ENCODE measurements around the gene SIL1. TPM values are rescaled to one million over a fixed set of nuclear protein-coding genes. Genes with fewer than 3 reads are reported as not detected.
A peak's percentile ranks its signal among the peaks of the same experiment; 100 is the strongest.
"Not testable (repeated sequence)": the region's sequence is repeated elsewhere in the genome, so short reads cannot be mapped to it uniquely, and the experiment has no call there.

Gene SIL1
- total RNA-seq, 1 experiment from 2014 or later, result 22.0 TPM

DNA sequence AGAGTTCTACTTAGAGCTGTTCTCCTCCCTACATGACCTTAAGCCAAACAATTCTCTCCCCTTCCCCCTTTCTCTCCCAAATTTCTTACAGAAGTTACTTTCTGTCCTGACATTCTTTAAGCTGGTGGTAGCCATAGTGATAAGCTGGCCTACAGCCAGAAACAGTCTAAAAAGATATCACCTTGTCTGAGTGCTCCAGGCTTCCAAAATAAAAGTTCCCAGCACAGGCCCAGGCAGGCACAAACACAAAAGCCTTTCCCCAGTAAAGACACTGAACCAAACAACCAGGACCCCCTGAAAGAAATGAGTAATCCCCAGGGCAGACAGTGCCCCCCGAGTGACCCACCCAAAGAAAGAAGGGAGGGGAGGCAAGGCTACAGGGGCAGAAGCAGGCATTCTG lies 19.2 kb downstream of the SIL1 start:
- no peaks in the 10 kb centered on the region for H3K36me3 ChIP-seq (ENCODE audit: insufficient read depth, low read length, poor library complexity, severe bottlenecking)
- BruUV-seq (replicated peaks), result no TSS peak
- CTCF ChIA-PET, result no interaction called here
- peak overlapping the region; percentile 69 for H3K27ac ChIP-seq (ENCODE audit: low read depth, low read length, poor library complexity, severe bottlenecking)
- intact Hi-C loops (cut with micrococcal nuclease; ENCODE audit: unreplicated experiment), result no loop called here
- peaks cover 58% of the 10 kb centered on the region for H3K4me1 ChIP-seq (ENCODE audit: insufficient read depth, low read length, poor library complexity, severe bottlenecking)
- DNase-seq (ENCODE audit: low spot score), result peak; percentile 65
- POLR2A ChIA-PET (ENCODE audit: low non-redundant PET), result no interaction called here
- H3K9me3 ChIP-seq (ENCODE audit: low read depth, low read length, poor library complexity, severe bottlenecking), result no peaks in the 10 kb centered on the region
- H3K27me3 ChIP-seq (replicated peaks; ENCODE audit: insufficient read depth, low read depth, low read length, poor library complexity), result no peaks in the 10 kb centered on the region
- TF ChIP-seq, protein P1, sequence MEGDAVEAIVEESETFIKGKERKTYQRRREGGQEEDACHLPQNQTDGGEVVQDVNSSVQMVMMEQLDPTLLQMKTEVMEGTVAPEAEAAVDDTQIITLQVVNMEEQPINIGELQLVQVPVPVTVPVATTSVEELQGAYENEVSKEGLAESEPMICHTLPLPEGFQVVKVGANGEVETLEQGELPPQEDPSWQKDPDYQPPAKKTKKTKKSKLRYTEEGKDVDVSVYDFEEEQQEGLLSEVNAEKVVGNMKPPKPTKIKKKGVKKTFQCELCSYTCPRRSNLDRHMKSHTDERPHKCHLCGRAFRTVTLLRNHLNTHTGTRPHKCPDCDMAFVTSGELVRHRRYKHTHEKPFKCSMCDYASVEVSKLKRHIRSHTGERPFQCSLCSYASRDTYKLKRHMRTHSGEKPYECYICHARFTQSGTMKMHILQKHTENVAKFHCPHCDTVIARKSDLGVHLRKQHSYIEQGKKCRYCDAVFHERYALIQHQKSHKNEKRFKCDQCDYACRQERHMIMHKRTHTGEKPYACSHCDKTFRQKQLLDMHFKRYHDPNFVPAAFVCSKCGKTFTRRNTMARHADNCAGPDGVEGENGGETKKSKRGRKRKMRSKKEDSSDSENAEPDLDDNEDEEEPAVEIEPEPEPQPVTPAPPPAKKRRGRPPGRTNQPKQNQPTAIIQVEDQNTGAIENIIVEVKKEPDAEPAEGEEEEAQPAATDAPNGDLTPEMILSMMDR (conservative IDR thresholded peaks at IDR 0.05; ENCODE audit: low read depth, low read length), result no peak
- no peak for TF ChIP-seq EZH2 (IDR thresholded peaks at IDR 0.05; ENCODE audit: borderline replicate concordance, low read depth, low read length, poor library complexity, severe bottlenecking)
- no peak overlapping the region for H3K4me3 ChIP-seq (ENCODE audit: low read depth, low read length, poor library complexity, severe bottlenecking)

DNA sequence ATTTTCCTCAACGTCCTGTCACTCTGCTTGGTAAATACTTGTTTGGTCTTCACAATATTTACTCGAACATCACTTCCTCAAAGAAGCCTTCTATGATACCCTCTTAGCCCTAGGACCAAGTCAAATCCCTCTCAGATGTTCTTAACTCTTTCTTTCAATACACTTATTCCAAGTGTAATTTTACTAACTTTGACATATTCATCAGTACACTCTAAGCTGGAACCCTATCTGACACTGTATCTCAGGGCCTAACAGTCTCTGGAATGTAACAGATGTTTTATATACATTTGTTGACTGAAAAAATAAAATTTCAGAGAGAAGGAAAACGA lies 19.6 kb downstream of the SIL1 start:
- Histone ChIP-seq H3K27me3 (replicated peaks; ENCODE audit: insufficient read depth, low read depth, low read length, poor library complexity) (no peaks in the 10 kb centered on the region), H3K9me3 (ENCODE audit: low read depth, low read length, poor library complexity, severe bottlenecking) (no peaks in the 10 kb centered on the region), H3K27ac (ENCODE audit: low read depth, low read length, poor library complexity, severe bottlenecking) (peak overlapping the region; percentile 69), H3K4me3 (ENCODE audit: low read depth, low read length, poor library complexity, severe bottlenecking) (no peak overlapping the region), H3K4me1 (ENCODE audit: insufficient read depth, low read length, poor library complexity, severe bottlenecking) (peaks cover 58% of the 10 kb centered on the region), H3K36me3 (ENCODE audit: insufficient read depth, low read length, poor library complexity, severe bottlenecking) (no peaks in the 10 kb centered on the region)
- ChIA-PET POLR2A (ENCODE audit: low non-redundant PET) (no interaction called here), CTCF (no interaction called here)
- intact Hi-C loops (cut with micrococcal nuclease; ENCODE audit: unreplicated experiment), result no loop called here
- BruUV-seq (replicated peaks), result no TSS peak
- no peak for TF ChIP-seq EZH2 (IDR thresholded peaks at IDR 0.05; ENCODE audit: borderline replicate concordance, low read depth, low read length, poor library complexity, severe bottlenecking)
- TF ChIP-seq, protein P1 (conservative IDR thresholded peaks at IDR 0.05; ENCODE audit: low read depth, low read length), result no peak
- no peak for DNase-seq (ENCODE audit: low spot score)

DNA sequence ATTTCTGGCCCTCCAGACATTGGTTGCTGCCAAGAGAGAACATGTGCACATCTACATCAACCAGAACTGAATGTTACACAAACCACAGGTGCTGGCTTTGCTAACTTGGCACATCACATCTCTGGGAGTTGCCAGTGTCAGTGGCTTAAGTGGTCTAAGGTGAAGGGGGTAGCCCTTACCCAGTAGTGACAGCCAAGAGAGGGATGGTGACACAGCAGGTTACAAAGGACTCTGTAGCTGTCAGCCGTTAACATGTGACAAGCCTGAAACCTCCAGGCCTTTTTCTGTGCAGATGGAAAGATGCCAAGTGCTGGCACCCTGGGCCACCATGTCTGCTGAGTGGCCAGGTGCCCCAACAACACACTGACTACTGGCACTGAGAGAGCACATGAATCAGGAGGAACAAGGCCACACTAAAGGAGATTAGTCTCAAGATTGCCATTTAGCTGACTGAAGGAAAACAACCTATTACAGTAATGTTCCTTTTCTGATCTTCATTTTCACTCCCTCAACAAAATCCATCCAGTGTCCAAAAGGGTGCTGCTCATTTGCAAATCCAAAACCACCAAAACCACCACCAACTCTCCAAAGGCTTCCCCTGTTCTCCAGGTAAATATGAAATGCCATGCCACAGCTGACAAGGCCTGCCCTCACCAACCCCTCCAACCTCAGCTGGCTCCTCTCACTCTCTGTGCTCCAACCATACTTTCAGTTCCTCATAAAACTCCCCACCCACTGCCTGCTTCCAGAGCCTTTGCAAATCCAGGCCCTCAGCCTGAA lies 20.2 kb downstream of the SIL1 start:
- Histone ChIP-seq H3K4me3 (ENCODE audit: low read depth, low read length, poor library complexity, severe bottlenecking) (no peak overlapping the region), H3K36me3 (ENCODE audit: insufficient read depth, low read length, poor library complexity, severe bottlenecking) (no peaks in the 10 kb centered on the region), H3K27ac (ENCODE audit: low read depth, low read length, poor library complexity, severe bottlenecking) (peak overlapping the region; percentile 33), H3K9me3 (ENCODE audit: low read depth, low read length, poor library complexity, severe bottlenecking) (no peaks in the 10 kb centered on the region), H3K4me1 (ENCODE audit: insufficient read depth, low read length, poor library complexity, severe bottlenecking) (peaks cover 53% of the 10 kb centered on the region), H3K27me3 (replicated peaks; ENCODE audit: insufficient read depth, low read depth, low read length, poor library complexity) (no peaks in the 10 kb centered on the region)
- ChIA-PET CTCF (no interaction called here), POLR2A (ENCODE audit: low non-redundant PET) (no interaction called here)
- no TSS peak for BruUV-seq (replicated peaks)
- TF ChIP-seq, protein P1 (conservative IDR thresholded peaks at IDR 0.05; ENCODE audit: low read depth, low read length), result no peak
- TF ChIP-seq EZH2 (IDR thresholded peaks at IDR 0.05; ENCODE audit: borderline replicate concordance, low read depth, low read length, poor library complexity, severe bottlenecking), result no peak
- intact Hi-C loops (cut with micrococcal nuclease; ENCODE audit: unreplicated experiment), result no loop called here
- DNase-seq (ENCODE audit: low spot score), result no peak

DNA sequence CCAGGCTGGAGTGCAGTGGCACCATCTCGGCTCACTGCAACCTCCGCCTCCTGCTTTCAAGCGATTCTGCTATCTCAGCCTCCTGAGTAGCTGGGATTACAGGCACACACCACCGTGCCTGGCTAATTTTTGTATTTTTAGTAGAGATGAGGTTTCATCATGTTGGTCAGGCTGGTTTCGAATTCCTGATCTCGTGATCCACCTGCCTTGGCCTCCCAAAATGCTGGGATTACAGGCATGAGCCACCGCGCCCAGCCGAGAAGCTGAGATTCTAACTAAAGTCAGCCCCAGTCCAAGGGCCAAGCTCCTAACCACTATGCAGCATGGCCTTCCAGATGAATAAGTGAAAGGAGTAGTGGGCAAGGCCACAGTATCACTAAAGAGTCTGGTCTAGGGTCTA lies 20.9 kb downstream of the SIL1 start:
- POLR2A ChIA-PET (ENCODE audit: low non-redundant PET); H3K27ac ChIP-seq (ENCODE audit: low read depth, low read length, poor library complexity, severe bottlenecking); DNase-seq (ENCODE audit: low spot score); BruUV-seq (replicated peaks); H3K9me3 ChIP-seq (ENCODE audit: low read depth, low read length, poor library complexity, severe bottlenecking); H3K36me3 ChIP-seq (ENCODE audit: insufficient read depth, low read length, poor library complexity, severe bottlenecking); CTCF ChIA-PET; H3K27me3 ChIP-seq (replicated peaks; ENCODE audit: insufficient read depth, low read depth, low read length, poor library complexity); H3K4me3 ChIP-seq (ENCODE audit: low read depth, low read length, poor library complexity, severe bottlenecking); intact Hi-C loops (cut with micrococcal nuclease; ENCODE audit: unreplicated experiment): not testable (repeated sequence)
- peaks cover 46% of the 10 kb centered on the region for H3K4me1 ChIP-seq (ENCODE audit: insufficient read depth, low read length, poor library complexity, severe bottlenecking)

DNA sequence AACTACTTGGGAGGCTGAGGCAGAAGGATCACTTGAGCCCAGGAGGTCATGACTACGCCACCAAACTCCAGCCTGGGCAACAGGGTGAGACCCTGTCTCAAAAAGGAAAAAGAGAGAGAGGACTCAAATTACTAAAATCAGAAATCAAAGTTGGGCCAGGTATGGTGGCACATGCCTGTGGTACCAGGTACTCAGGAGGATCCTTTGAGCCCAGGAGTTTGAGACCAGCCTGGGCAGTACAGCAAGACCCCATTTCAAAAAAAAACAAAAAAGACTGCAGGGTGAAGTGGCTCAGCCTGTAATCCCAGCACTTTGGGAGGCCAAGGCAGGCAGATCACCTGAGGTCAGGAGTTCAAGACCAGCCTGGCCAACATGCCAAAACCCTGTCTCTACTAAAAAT lies 23.8 kb downstream of the SIL1 start:
- H3K27ac ChIP-seq (ENCODE audit: low read depth, low read length, poor library complexity, severe bottlenecking); intact Hi-C loops (cut with micrococcal nuclease; ENCODE audit: unreplicated experiment); H3K36me3 ChIP-seq (ENCODE audit: insufficient read depth, low read length, poor library complexity, severe bottlenecking); H3K4me3 ChIP-seq (ENCODE audit: low read depth, low read length, poor library complexity, severe bottlenecking); DNase-seq (ENCODE audit: low spot score); BruUV-seq (replicated peaks); H3K9me3 ChIP-seq (ENCODE audit: low read depth, low read length, poor library complexity, severe bottlenecking); H3K27me3 ChIP-seq (replicated peaks; ENCODE audit: insufficient read depth, low read depth, low read length, poor library complexity); POLR2A ChIA-PET (ENCODE audit: low non-redundant PET): not testable (repeated sequence)
- peaks cover 21% of the 10 kb centered on the region for H3K4me1 ChIP-seq (ENCODE audit: insufficient read depth, low read length, poor library complexity, severe bottlenecking)
- CTCF ChIA-PET, result interaction anchor here (0.6 kb wide), 1 partner anchor 429 kb away, joined by 3 read pairs; no protein-coding TSS in a partner anchor
